GM12878 (cell line): ENCODE results near the gene MS4A7. TPM values are rescaled to one million over a fixed set of nuclear protein-coding genes. Genes with fewer than 3 reads are reported as not detected.
A peak's percentile ranks its signal among the peaks of the same experiment; 100 is the strongest.

Source experiments
- ATAC-seq: fragments of 200-7000 bp; cut with Tn5 transposase; 3 replicates; pipeline ENCODE4 v1.9.1; 2020; ENCODE audit warnings: mild to moderate bottlenecking, moderate library complexity
- BruUV-seq: library from RNA; stranded (reverse); fragments of 400-500 nt; replicated peaks from 2 replicates; lab custom pipeline; 2021; lab: Mats Ljungman, UMichigan
- CTCF ChIA-PET: fragments of 300-600 bp; sonication (Branson Sonifier 250); formaldehyde crosslinking; extraction: SDS; loops from one replicate; lab custom pipeline; 2021; ENCODE audit warnings: inconsistent platforms; lab: Yijun Ruan, JAX
- POLR2A ChIA-PET: fragments of 350-600 bp; formaldehyde crosslinking; extraction: SDS; loops from one replicate; lab custom pipeline; 2021; ENCODE audit warnings: inconsistent platforms; lab: Charles Lee
- RAD21 ChIA-PET: fragments of 300-600 bp; sonication (Branson Sonifier 250); formaldehyde crosslinking; loops from one replicate; lab custom pipeline; 2023; ENCODE audit warnings: antibody characterized with exemption; ENCODE audit not compliant: unreplicated experiment; lab: Charles Lee
- SMC1A ChIA-PET: fragments of 300-600 bp; sonication (Branson Sonifier 250); formaldehyde crosslinking; loops from one replicate; lab custom pipeline; 2023; ENCODE audit not compliant: unreplicated experiment, uncharacterized antibody; lab: Charles Lee
- DNase-seq: peaks from one replicate; pipeline ENCODE4 v3.0.0-alpha.2; 2011; ENCODE audit warnings: low read depth, low spot score
- FAIRE-seq: peaks from 3 replicates; lab custom pipeline; 2011; peaks lifted over from hg19 to GRCh38; lab: Jason Lieb, UNC
- H2AFZ ChIP-seq: 2 replicates; pipeline ENCODE4 v1.6.0; 2011; ENCODE audit warnings: low read depth, low read length, control low read depth; ENCODE audit not compliant: control insufficient read depth
- H3K27ac ChIP-seq: 2 replicates; pipeline ENCODE4 v1.5.1; 2011; ENCODE audit warnings: control low read depth; ENCODE audit not compliant: control insufficient read depth, insufficient read depth
- H3K27me3 ChIP-seq, 2 experiments: replicated peaks in 1 of 2; 2 replicates each; pipeline versions ENCODE4 v1.6.0 to v1.6.1; 2011; ENCODE audit warnings: low read length in 1 of 2; ENCODE audit not compliant: control insufficient read depth in 2 of 2, insufficient read depth in 2 of 2
- H3K36me3 ChIP-seq, 2 experiments: 2 replicates each; pipeline ENCODE4 v1.5.1; 2011; ENCODE audit warnings: low read length in 1 of 2; ENCODE audit not compliant: control insufficient read depth in 2 of 2, insufficient read depth in 2 of 2
- H3K4me1 ChIP-seq: 2 replicates; pipeline ENCODE4 v1.6.1; 2011; ENCODE audit warnings: mild to moderate bottlenecking, low read length, moderate library complexity, mixed read lengths; ENCODE audit not compliant: control insufficient read depth, insufficient read depth
- H3K4me2 ChIP-seq: 2 replicates; pipeline ENCODE4 v1.6.0; 2011; ENCODE audit warnings: control low read depth; ENCODE audit not compliant: control insufficient read depth, insufficient read depth
- H3K4me3 ChIP-seq: fragments of 200-600 bp; sonication (generic); 2 replicates; pipeline ENCODE4 v1.5.1; 2016
- H3K79me2 ChIP-seq: 2 replicates; pipeline ENCODE4 v1.6.0; 2011; ENCODE audit warnings: low read length; ENCODE audit not compliant: control insufficient read depth, insufficient read depth
- H3K9ac ChIP-seq: 2 replicates; pipeline ENCODE4 v1.8.0; 2011; ENCODE audit warnings: low read length, control low read depth, mixed read lengths; ENCODE audit not compliant: control insufficient read depth, insufficient read depth
- H3K9me3 ChIP-seq: replicated peaks from 3 replicates; pipeline ENCODE4 v1.5.1; 2011; ENCODE audit warnings: mild to moderate bottlenecking, low read length; ENCODE audit not compliant: control insufficient read depth, insufficient read depth
- H4K20me1 ChIP-seq: 2 replicates; pipeline ENCODE4 v1.6.0; 2011; ENCODE audit not compliant: control insufficient read depth, insufficient read depth
- EGR1 ChIP-seq, 2 experiments: IDR thresholded peaks; 1 replicate in 1 of 2; 2 replicates in 1 of 2; pipeline ENCODE4 v1.6.1; 2011 to 2012; ENCODE audit warnings: low read depth in 2 of 2, low read length in 2 of 2, borderline replicate concordance in 1 of 2, mild to moderate bottlenecking in 1 of 2, moderate library complexity in 1 of 2
- EP300 ChIP-seq, 2 experiments: fragments of 150-350 bp in 1 of 2; IDR thresholded peaks; 2 replicates each; pipeline ENCODE4 v1.6.1; 2011 to 2012; ENCODE audit warnings: low read depth in 2 of 2, low read length in 2 of 2, borderline replicate concordance in 1 of 2, improper control_type of control experiment in 1 of 2, inconsistent platforms in 1 of 2; ENCODE audit not compliant: control insufficient read depth in 1 of 2
- FOXM1 ChIP-seq: IDR thresholded peaks from 2 replicates; pipeline ENCODE4 v1.6.1; 2012; ENCODE audit warnings: low read depth, mild to moderate bottlenecking, inconsistent platforms, low read length, moderate library complexity
- GATAD2B ChIP-seq: fragments of 450-650 bp; conservative IDR thresholded peaks from 2 replicates; pipeline ENCODE4 v1.6.1; 2017; ENCODE audit warnings: low read depth, mild to moderate bottlenecking, moderate library complexity
- MEF2A ChIP-seq: IDR thresholded peaks from 2 replicates; pipeline ENCODE4 v1.6.1; 2011; ENCODE audit warnings: low read depth, mild to moderate bottlenecking, low read length, moderate library complexity; ENCODE audit not compliant: insufficient read depth
- NFXL1 ChIP-seq: fragments of 450-650 bp; IDR thresholded peaks from 2 replicates; pipeline ENCODE4 v1.6.1; 2017; ENCODE audit warnings: antibody characterized with exemption, mild to moderate bottlenecking, borderline replicate concordance
- NRF1 ChIP-seq: conservative IDR thresholded peaks from 2 replicates; pipeline ENCODE4 v1.6.1; 2011; ENCODE audit warnings: mild to moderate bottlenecking, low read depth, low read length, improper control_type of control experiment
- RCOR1 ChIP-seq: conservative IDR thresholded peaks from 2 replicates; pipeline ENCODE4 v1.6.1; 2012; ENCODE audit warnings: low read depth, low read length, improper control_type of control experiment
- TCF12 ChIP-seq: IDR thresholded peaks from 2 replicates; pipeline ENCODE4 v1.6.1; 2011; ENCODE audit warnings: low read depth, mild to moderate bottlenecking, low read length
- WGBS: methylation state at CpG from one replicate; pipeline ENCODE4 v1.1.6; 2016; ENCODE audit warnings: low lambda C conversion rate; ENCODE audit not compliant: insufficient replicate concordance, insufficient coverage; ENCODE audit errors: missing lambda C conversion rate; 5-methylcytosine and 5-hydroxymethylcytosine counted together
- in situ Hi-C: fragments of 300-500 bp; cut with MboI; formaldehyde crosslinking; loops from 9 replicates; pipeline ENCODE4 v1.14.3; 2018; ENCODE audit warnings: mixed read lengths
- intact Hi-C: fragments of 100-400 bp; cut with micrococcal nuclease; formaldehyde crosslinking; loops from one replicate; pipeline ENCODE4 v1.14.2; 2022; ENCODE audit not compliant: unreplicated experiment
- polyA plus RNA-seq, 11 experiments: library from polyadenylated mRNA; depleted of rRNA in 4 of 11; unstranded in 6 of 11; stranded (reverse) in 5 of 11; fragments of >200 nt; fragmentation: Nextera tagmentation in 4 of 11; fragmentation: Illumina TruSeq in 1 of 11; extraction: Ambion mirVana in 4 of 11; extraction: Trizol in 1 of 11; gene quantifications; 1 replicate in 1 of 11; 2 replicates in 10 of 11; pipeline versions ENCODE4 v1.2.1 to v1.2.3, GENCODE V29; 2011 to 2016; ENCODE audit warnings: inconsistent platforms in 2 of 11, missing spikeins in 2 of 11, low read depth in 1 of 11
- total RNA-seq, 4 experiments: library from RNA; depleted of rRNA in 3 of 4; stranded (reverse); fragments of >200 nt in 3 of 4; fragmentation: Illumina TruSeq in 1 of 4; extraction: Trizol in 1 of 4; gene quantifications; 2 replicates each; pipeline versions ENCODE4 v1.2.1 to v1.2.3, GENCODE V29; 2013 to 2021
- TF ChIP-seq, protein P1 (sequence below): fragments of 450-650 bp; IDR thresholded peaks from 2 replicates; pipeline ENCODE4 v1.6.1; 2017; ENCODE audit warnings: mild to moderate bottlenecking, moderate library complexity
- TF ChIP-seq, protein P2 (sequence below): fragments of 450-650 bp; IDR thresholded peaks from 2 replicates; pipeline ENCODE4 v1.6.1; 2017; ENCODE audit warnings: antibody characterized with exemption, mild to moderate bottlenecking, moderate library complexity
- TF ChIP-seq, protein P3 (sequence below): IDR thresholded peaks from 2 replicates; pipeline ENCODE4 v1.6.1; 2011; ENCODE audit warnings: low read depth, low read length, improper control_type of control experiment, borderline replicate concordance

Gene MS4A7
- total and polyA plus RNA-seq, 10 of the 15 experiments (the other 5 are each of a cell fraction or from before 2014, with no cell fraction given), result 1.7 to 17.0 (median 3.7) TPM

DNA sequence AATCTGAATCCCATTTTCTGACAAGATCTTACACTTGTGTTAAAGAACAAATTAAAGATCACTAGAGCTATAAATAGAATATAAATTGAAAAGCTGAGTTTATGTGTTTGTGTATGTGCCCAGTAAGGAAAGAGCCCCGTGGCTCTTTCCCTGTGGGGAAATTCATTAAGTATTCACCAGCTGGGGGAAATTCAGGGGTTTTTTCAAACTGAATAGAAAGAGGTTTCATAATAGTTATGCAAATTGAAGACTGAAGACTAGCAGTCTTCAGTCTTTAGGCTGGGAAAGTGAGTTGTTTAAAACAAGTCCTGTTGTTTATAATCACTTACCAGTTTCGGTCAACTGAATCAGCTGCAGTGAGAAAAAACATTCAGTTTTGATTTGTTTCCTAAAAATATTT, 11.3 kb upstream of the MS4A7 start:
- ChIA-PET RAD21 (interaction anchor here (0.7 to 6.7 kb wide), 12 partner anchors 11 to 396 kb away, joined by 3 to 195 read pairs (median 6); partner anchors contain the start of genes MS4A1 and MS4A7), SMC1A (interaction anchor here (0.9 to 11.3 kb wide), 25 partner anchors 14 to 398 kb away, joined by 3 to 298 read pairs (median 4); partner anchors contain the start of genes MS4A1, MS4A14 and MS4A7), POLR2A (interaction anchor here (0.6 to 3.4 kb wide), 8 partner anchors 11 to 93 kb away, joined by 3 to 23 read pairs (median 4); partner anchors contain the start of genes MS4A1 and MS4A7), CTCF (interaction anchor here (0.9 to 8.3 kb wide), 16 partner anchors 10 to 396 kb away, joined by 3 to 190 read pairs (median 5); partner anchors contain the start of genes MS4A1 and MS4A7)
- intact Hi-C loops, result loop anchor here (1.0 kb wide), 1 partner anchor 88 kb away; the partner anchor contains the start of gene MS4A1
- peak; percentile 76 for ATAC-seq
- no peak overlapping the region; the same call in 1 of the 2 replicates for H3K4me2 ChIP-seq
- peak overlapping the region; percentile 65 for H3K27ac ChIP-seq
- FAIRE-seq, result peak; percentile 23
- H4K20me1 ChIP-seq, result no peaks in the 10 kb centered on the region
- H3K79me2 ChIP-seq, result peaks cover 2% of the 10 kb centered on the region
- BruUV-seq, result no TSS peak
- peak; percentile 81 for DNase-seq
- no peak overlapping the region for H2AFZ ChIP-seq
- H3K4me1 ChIP-seq, result peaks cover 14% of the 10 kb centered on the region; the same call in 1 of the 2 replicates
- H3K27me3 ChIP-seq, result no peaks in the 10 kb centered on the region
- WGBS, result 2% methylated on average over 2 of the region's 2 CpGs
- 0 out of 2 replicates have a peak overlapping the region, but pooled peaks have one; percentile 18 for H3K9ac ChIP-seq
- no peaks in the 10 kb centered on the region for H3K36me3 ChIP-seq
- H3K4me3 ChIP-seq, result no peak overlapping the region
- H3K9me3 ChIP-seq, result peaks cover 7% of the 10 kb centered on the region; the same call in 2 of the 3 replicates
- in situ Hi-C loops, result loop anchor here (5.0 to 10.0 kb wide), 4 partner anchors 98 to 398 kb away; no protein-coding TSS in a partner anchor
- TF ChIP-seq, protein P1, sequence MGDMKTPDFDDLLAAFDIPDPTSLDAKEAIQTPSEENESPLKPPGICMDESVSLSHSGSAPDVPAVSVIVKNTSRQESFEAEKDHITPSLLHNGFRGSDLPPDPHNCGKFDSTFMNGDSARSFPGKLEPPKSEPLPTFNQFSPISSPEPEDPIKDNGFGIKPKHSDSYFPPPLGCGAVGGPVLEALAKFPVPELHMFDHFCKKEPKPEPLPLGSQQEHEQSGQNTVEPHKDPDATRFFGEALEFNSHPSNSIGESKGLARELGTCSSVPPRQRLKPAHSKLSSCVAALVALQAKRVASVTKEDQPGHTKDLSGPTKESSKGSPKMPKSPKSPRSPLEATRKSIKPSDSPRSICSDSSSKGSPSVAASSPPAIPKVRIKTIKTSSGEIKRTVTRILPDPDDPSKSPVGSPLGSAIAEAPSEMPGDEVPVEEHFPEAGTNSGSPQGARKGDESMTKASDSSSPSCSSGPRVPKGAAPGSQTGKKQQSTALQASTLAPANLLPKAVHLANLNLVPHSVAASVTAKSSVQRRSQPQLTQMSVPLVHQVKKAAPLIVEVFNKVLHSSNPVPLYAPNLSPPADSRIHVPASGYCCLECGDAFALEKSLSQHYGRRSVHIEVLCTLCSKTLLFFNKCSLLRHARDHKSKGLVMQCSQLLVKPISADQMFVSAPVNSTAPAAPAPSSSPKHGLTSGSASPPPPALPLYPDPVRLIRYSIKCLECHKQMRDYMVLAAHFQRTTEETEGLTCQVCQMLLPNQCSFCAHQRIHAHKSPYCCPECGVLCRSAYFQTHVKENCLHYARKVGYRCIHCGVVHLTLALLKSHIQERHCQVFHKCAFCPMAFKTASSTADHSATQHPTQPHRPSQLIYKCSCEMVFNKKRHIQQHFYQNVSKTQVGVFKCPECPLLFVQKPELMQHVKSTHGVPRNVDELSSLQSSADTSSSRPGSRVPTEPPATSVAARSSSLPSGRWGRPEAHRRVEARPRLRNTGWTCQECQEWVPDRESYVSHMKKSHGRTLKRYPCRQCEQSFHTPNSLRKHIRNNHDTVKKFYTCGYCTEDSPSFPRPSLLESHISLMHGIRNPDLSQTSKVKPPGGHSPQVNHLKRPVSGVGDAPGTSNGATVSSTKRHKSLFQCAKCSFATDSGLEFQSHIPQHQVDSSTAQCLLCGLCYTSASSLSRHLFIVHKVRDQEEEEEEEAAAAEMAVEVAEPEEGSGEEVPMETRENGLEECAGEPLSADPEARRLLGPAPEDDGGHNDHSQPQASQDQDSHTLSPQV, result no peak
- no peak for TF ChIP-seq GATAD2B
- TF ChIP-seq NFXL1, result no peak
- TF ChIP-seq EGR1 (IDR thresholded peaks at IDR 0.05; ENCODE audit: borderline replicate concordance in 1 of 2, low read depth in 2 of 2, low read length in 2 of 2), result no peak
- no peak for TF ChIP-seq NRF1
- TF ChIP-seq, protein P2, sequence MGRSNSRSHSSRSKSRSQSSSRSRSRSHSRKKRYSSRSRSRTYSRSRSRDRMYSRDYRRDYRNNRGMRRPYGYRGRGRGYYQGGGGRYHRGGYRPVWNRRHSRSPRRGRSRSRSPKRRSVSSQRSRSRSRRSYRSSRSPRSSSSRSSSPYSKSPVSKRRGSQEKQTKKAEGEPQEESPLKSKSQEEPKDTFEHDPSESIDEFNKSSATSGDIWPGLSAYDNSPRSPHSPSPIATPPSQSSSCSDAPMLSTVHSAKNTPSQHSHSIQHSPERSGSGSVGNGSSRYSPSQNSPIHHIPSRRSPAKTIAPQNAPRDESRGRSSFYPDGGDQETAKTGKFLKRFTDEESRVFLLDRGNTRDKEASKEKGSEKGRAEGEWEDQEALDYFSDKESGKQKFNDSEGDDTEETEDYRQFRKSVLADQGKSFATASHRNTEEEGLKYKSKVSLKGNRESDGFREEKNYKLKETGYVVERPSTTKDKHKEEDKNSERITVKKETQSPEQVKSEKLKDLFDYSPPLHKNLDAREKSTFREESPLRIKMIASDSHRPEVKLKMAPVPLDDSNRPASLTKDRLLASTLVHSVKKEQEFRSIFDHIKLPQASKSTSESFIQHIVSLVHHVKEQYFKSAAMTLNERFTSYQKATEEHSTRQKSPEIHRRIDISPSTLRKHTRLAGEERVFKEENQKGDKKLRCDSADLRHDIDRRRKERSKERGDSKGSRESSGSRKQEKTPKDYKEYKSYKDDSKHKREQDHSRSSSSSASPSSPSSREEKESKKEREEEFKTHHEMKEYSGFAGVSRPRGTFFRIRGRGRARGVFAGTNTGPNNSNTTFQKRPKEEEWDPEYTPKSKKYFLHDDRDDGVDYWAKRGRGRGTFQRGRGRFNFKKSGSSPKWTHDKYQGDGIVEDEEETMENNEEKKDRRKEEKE, result no peak
- peak; percentile 91 for TF ChIP-seq MEF2A
- TF ChIP-seq, protein P3, sequence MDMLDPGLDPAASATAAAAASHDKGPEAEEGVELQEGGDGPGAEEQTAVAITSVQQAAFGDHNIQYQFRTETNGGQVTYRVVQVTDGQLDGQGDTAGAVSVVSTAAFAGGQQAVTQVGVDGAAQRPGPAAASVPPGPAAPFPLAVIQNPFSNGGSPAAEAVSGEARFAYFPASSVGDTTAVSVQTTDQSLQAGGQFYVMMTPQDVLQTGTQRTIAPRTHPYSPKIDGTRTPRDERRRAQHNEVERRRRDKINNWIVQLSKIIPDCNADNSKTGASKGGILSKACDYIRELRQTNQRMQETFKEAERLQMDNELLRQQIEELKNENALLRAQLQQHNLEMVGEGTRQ, result no peak
- peak; percentile 82 to 97; a peak in 3 of 4 replicates for TF ChIP-seq EP300 (IDR thresholded peaks at IDR 0.05; ENCODE audit: borderline replicate concordance in 1 of 2, control insufficient read depth in 1 of 2, low read depth in 2 of 2, low read length in 2 of 2)
- TF ChIP-seq TCF12, result 0 out of 2 replicates have a peak, but pooled peaks have one; percentile 28
- TF ChIP-seq FOXM1, result peak; percentile 87
- TF ChIP-seq RCOR1, result 0 out of 2 replicates have a peak, but pooled peaks have one; percentile 47
